GM12872 (cell line): ENCODE data around the gene FAM98B.

Experiments used
- TF ChIP-seq, protein P1 (sequence below): IDR thresholded peaks from 3 replicates; pipeline ENCODE4 v1.5.1; 2011; ENCODE audit warnings: low read depth, mild to moderate bottlenecking, low read length, moderate library complexity; ENCODE audit not compliant: insufficient read depth

Gene FAM98B

DNA sequence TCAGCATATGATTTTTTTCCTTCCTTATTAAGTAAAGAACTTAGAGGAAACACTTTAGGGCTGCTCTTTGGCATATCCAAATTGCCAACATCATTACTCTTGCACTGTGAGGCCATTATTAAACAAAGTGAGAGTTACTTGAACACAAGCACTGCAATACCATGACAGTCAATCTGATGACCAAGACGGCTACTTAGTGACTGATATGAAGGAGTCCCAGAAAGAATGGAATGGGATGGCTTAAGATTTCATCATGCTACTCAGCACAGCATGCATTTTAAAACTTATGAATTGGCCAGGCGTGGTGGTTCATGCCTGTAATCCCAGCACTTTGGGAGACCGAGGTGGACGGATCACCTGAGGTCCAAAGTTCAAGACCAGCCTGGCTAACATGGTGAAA lies 55.2 kb downstream of the FAM98B start:
- TF ChIP-seq, protein P1, sequence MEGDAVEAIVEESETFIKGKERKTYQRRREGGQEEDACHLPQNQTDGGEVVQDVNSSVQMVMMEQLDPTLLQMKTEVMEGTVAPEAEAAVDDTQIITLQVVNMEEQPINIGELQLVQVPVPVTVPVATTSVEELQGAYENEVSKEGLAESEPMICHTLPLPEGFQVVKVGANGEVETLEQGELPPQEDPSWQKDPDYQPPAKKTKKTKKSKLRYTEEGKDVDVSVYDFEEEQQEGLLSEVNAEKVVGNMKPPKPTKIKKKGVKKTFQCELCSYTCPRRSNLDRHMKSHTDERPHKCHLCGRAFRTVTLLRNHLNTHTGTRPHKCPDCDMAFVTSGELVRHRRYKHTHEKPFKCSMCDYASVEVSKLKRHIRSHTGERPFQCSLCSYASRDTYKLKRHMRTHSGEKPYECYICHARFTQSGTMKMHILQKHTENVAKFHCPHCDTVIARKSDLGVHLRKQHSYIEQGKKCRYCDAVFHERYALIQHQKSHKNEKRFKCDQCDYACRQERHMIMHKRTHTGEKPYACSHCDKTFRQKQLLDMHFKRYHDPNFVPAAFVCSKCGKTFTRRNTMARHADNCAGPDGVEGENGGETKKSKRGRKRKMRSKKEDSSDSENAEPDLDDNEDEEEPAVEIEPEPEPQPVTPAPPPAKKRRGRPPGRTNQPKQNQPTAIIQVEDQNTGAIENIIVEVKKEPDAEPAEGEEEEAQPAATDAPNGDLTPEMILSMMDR, result no peak

DNA sequence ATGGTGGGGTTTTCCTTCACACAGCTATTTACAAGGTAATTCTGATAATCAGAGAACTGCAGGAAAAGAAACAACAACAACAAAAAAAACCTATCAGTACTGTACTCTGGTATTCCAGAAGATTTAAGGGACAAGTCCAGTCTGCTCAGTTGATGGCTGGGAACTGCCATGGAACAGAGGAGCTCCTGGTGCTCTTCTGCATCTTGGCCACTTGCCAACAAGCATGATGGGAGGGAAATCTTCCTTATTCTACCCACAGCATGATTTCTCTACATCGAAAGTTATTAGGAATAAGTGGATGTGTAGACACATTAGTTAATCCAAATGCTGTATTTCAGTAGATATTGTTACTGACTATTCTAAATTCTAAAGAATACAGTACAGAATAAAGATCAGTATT lies 59.0 kb downstream of the FAM98B start:
- TF ChIP-seq, protein P1, result no peak

DNA sequence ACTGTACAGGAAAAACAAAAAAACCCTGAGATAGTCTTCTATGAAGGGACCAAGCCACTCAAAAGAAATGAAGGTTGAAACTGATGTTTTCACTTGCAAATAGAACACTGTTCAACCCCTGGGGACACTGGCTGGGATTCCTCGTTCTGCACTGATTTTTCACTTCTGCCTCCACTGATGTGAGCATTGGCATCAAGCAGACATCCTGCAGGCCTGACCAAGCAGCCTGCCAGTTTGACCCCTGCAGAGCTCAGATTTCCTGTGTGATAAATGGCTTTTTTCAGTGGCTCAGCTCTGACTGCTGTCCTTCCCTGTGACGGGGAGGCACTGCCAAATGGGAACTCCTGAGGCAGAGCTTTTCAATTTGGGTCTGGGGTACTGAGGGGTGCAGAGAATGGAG lies 60.7 kb downstream of the FAM98B start:
- TF ChIP-seq, protein P1, result no peak

DNA sequence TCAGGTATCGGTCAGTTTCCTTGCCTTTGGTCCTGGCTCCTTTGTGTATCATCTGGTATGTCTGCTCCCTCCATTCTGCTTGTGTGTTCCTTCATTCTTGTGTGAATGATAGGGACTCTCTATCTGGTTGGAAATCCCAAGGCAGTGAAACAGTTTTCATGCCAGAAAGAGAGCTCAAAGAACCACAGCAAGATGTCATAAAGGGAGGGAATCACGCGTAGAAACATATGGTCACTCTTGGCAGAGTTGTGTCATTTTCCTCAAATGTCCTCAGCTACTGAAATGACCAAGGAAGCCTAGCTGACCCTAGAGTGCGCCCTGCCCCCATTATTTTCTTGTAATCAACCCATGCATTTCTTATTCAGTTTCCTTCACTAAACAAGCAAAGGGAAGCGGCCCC lies 62.7 kb downstream of the FAM98B start:
- TF ChIP-seq, protein P1, result no peak

DNA sequence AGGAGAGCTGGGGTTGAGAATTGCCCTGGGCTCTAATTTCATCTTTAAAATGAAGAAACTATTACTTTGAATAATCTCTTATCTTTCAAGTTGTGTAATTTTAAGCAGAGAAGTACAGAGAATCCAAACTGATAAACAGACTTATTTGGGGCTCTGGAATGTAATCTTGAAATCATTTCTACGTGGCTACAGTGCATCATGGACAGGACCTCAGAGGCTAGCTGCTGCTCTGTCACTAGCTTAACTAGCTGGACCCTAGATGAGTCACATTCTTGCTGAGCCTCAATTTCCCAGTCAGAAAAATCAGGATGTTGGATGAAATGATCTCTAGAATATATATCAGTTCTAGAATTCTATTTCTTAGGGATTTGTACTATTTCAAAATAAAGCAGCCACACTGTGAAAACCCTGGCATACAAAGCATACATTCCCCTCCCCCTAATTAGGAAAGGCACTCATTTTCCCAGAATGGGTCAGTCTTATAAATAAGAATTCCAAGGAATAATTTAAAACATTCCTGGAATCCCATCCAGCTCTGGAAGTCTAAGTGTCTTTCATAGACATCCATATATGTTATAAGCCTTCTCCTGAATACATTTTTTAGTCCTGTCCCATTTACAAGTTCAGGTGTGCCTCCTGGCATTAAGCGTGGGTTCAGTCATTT lies 63.5 kb downstream of the FAM98B start:
- TF ChIP-seq, protein P1, result no peak

DNA sequence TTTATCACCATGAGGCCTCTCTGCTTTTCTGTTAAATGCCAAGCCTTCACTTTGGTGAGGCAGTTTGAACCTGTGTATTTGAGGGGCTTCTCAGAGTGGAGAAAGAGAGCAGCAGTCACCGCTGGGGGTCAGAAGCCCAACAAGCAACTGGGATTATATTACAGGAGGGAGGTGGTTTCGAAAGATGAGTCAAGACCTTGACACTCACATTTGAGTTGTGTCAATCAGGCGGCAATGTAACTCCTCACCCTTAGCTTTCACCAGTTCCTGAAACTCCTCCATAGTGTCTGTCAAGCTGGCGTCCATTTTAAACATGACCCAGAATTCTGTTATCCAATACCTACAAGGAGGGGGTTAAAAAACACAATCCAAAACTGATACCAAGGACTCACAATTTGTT lies 64.2 kb downstream of the FAM98B start:
- TF ChIP-seq, protein P1, result no peak

DNA sequence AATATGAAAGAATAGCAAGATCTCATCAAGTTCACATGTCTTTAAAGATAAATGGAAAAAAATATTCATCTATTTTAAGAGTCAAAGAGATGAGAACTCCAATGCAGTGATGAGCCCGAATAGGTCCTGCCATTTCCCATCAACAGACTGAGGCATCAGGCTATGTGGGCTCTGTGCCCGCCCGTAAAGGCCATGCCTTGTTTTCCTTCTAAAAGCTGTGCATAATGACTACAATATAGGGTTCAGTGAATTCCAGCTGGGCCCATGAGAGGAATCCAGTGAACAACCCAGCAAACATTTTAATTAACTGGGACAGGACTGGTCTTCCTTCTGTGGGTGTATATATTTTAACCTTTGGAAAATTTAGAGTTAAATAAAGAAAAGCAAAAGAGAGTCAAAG lies 66.1 kb downstream of the FAM98B start:
- TF ChIP-seq, protein P1, result no peak
